ENCODE measurements around the gene MILR1. TPM values are rescaled to one million over a fixed set of nuclear protein-coding genes. Genes with fewer than 3 reads are reported as not detected.
"Not testable (repeated sequence)": the region's sequence is repeated elsewhere in the genome, so short reads cannot be mapped to it uniquely, and the experiment has no call there.

The MILR1 gene
- total RNA-seq, 2 donors from 2014 or later = 2.0 to 5.3 TPM

- no peaks in the 10 kb centered on the region for H3K27me3 ChIP-seq
- H3K4me3 ChIP-seq = peak overlapping the region; percentile 2
- H3K9ac ChIP-seq (ENCODE audit: low read depth in 2 of 2, low read length in 2 of 2) = no peak overlapping the region
- H3K27ac ChIP-seq = no peak overlapping the region
- no peak for TF ChIP-seq CTCF (IDR thresholded peaks at IDR 0.05)
- intact Hi-C loops (cut with DNase I) = no loop called here
- no peaks in the 10 kb centered on the region for H3K36me3 ChIP-seq
- DNase-seq = no peak
- no peaks in the 10 kb centered on the region for H3K4me1 ChIP-seq
- no peaks in the 10 kb centered on the region for H3K9me3 ChIP-seq
Observed at GRCh38 chr17:64412944-64413381, 36.0 kb upstream of the MILR1 start.

GRCh38 chr17:64413513-64413912 lies 35.4 kb upstream of the MILR1 start:
- no peak for DNase-seq
- Histone ChIP-seq H3K27me3 (no peaks in the 10 kb centered on the region), H3K9ac (ENCODE audit: low read depth in 2 of 2, low read length in 2 of 2) (no peak overlapping the region), H3K4me3 (no peak overlapping the region), H3K4me1 (no peaks in the 10 kb centered on the region), H3K9me3 (no peaks in the 10 kb centered on the region), H3K36me3 (no peaks in the 10 kb centered on the region), H3K27ac (no peak overlapping the region)
- no peak for TF ChIP-seq CTCF (IDR thresholded peaks at IDR 0.05)
- intact Hi-C loops (cut with DNase I) = no loop called here

- TF ChIP-seq CTCF (IDR thresholded peaks at IDR 0.05) = peak; percentile 82
- Histone ChIP-seq H3K27ac (no peak overlapping the region), H3K27me3 (no peaks in the 10 kb centered on the region), H3K4me1 (no peaks in the 10 kb centered on the region), H3K36me3 (no peaks in the 10 kb centered on the region), H3K4me3 (no peak overlapping the region), H3K9me3 (no peaks in the 10 kb centered on the region), H3K9ac (ENCODE audit: low read depth in 2 of 2, low read length in 2 of 2) (no peak overlapping the region)
- intact Hi-C loops (cut with DNase I) = no loop called here
- no peak for DNase-seq
Observed at GRCh38 chr17:64418506-64419339, 30.2 kb upstream of the MILR1 start.

- Histone ChIP-seq H3K4me3 (no peak overlapping the region), H3K27ac (no peak overlapping the region), H3K9me3 (no peaks in the 10 kb centered on the region), H3K36me3 (no peaks in the 10 kb centered on the region), H3K27me3 (no peaks in the 10 kb centered on the region), H3K9ac (ENCODE audit: low read depth in 2 of 2, low read length in 2 of 2) (no peak overlapping the region), H3K4me1 (no peaks in the 10 kb centered on the region)
- peak; percentile 77 for TF ChIP-seq CTCF (IDR thresholded peaks at IDR 0.05)
- DNase-seq = peak; percentile 39
- intact Hi-C loops (cut with DNase I) = loop anchor here (2.0 kb wide), 1 partner anchor 71 kb away; no protein-coding TSS in a partner anchor
Observed at GRCh38 chr17:64420143-64420670, 28.7 kb upstream of the MILR1 start.

- H3K27me3 ChIP-seq; H3K36me3 ChIP-seq; H3K27ac ChIP-seq; H3K4me3 ChIP-seq; H3K9me3 ChIP-seq; H3K9ac ChIP-seq (ENCODE audit: low read depth in 2 of 2, low read length in 2 of 2); H3K4me1 ChIP-seq; intact Hi-C loops (cut with DNase I); DNase-seq: not testable (repeated sequence)
Observed at GRCh38 chr17:64422121-64422520, 26.8 kb upstream of the MILR1 start.

- DNase-seq = no peak
- Histone ChIP-seq H3K27me3 (no peaks in the 10 kb centered on the region), H3K9me3 (no peaks in the 10 kb centered on the region), H3K27ac (no peak overlapping the region), H3K9ac (ENCODE audit: low read depth in 2 of 2, low read length in 2 of 2) (no peak overlapping the region), H3K4me1 (no peaks in the 10 kb centered on the region), H3K36me3 (no peaks in the 10 kb centered on the region), H3K4me3 (no peak overlapping the region)
- intact Hi-C loops (cut with DNase I) = no loop called here
- TF ChIP-seq CTCF (IDR thresholded peaks at IDR 0.05) = no peak
Observed at GRCh38 chr17:64423881-64424280, 25.0 kb upstream of the MILR1 start.
